Measurements from ENCODE around the gene CTNNA3.

CTNNA3 gene

GRCh38 chr10:66321723-66322665 lies 1374.0 kb downstream of the CTNNA3 start:
- no peak for FAIRE-seq

GRCh38 chr10:66318761-66319160 lies 1377.2 kb downstream of the CTNNA3 start:
- FAIRE-seq (no peak), DNase-seq (ENCODE audit: extremely low spot score, insufficient read length, low read depth) (no peak)

More at GRCh38 chr10:66321723-66322665, 1374.0 kb downstream of the CTNNA3 start:
- no peak for DNase-seq (ENCODE audit: extremely low spot score, insufficient read length, low read depth)

- DNase-seq (ENCODE audit: extremely low spot score, insufficient read length, low read depth) (no peak), FAIRE-seq (no peak)
Observed at GRCh38 chr10:66307826-66308225, 1388.2 kb downstream of the CTNNA3 start.

GRCh38 chr10:66301078-66301477 lies 1394.9 kb downstream of the CTNNA3 start:
- DNase-seq (ENCODE audit: extremely low spot score, insufficient read length, low read depth) (no peak), FAIRE-seq (no peak)

- DNase-seq (ENCODE audit: extremely low spot score, insufficient read length, low read depth) = no peak
- no peak for FAIRE-seq
Observed at GRCh38 chr10:66295602-66296001, 1400.4 kb downstream of the CTNNA3 start.

DNA sequence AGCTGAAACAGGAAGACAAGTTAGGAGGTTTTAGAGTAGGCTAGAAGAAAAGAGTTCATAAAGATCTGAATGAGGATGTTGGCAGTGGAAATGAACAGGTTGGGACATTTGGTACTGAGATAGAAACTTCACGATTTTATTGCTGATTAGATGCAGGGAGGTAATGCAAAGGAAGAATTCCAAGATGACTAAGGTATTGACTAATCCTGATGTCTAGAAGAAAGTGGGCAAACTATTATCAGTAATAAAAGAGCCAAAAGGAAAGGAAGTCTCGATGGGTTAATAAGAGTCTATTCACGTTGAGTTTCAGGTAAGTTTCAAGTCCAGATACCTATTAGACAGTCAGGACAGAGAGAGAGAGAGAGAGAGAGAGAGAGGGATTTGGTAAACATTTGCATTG lies 1401.5 kb downstream of the CTNNA3 start:
- no peak for FAIRE-seq
- no peak for DNase-seq (ENCODE audit: extremely low spot score, insufficient read length, low read depth)

GRCh38 chr10:66292922-66293321 lies 1403.1 kb downstream of the CTNNA3 start:
- DNase-seq (ENCODE audit: extremely low spot score, insufficient read length, low read depth) (no peak), FAIRE-seq (no peak)

GRCh38 chr10:66292456-66292855 lies 1403.5 kb downstream of the CTNNA3 start:
- DNase-seq (ENCODE audit: extremely low spot score, insufficient read length, low read depth) = no peak

DNA sequence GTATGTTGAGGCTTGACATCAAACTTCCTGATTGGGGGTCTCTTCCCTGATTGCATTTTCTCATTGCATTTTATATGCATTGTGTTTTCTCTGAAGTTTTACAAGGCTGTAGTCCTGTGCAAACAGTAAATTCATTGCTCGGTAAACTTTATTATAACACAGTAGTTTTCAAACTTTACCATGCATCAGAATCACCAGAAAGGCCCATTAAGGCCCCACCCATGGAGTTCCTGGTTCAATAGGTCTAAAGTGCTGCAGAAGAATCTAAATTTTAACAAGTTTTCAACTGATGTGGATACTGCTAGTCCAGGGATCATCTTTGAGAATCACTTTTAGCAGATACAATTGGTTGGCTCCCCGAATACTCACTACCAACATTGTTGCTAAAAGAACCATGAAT lies 1404.9 kb downstream of the CTNNA3 start:
- FAIRE-seq (no peak), DNase-seq (ENCODE audit: extremely low spot score, insufficient read length, low read depth) (no peak)

More at GRCh38 chr10:66292456-66292855, 1403.5 kb downstream of the CTNNA3 start:
- FAIRE-seq = no peak

GRCh38 chr10:66284621-66285020 lies 1411.4 kb downstream of the CTNNA3 start:
- FAIRE-seq (no peak), DNase-seq (ENCODE audit: extremely low spot score, insufficient read length, low read depth) (no peak)

DNA sequence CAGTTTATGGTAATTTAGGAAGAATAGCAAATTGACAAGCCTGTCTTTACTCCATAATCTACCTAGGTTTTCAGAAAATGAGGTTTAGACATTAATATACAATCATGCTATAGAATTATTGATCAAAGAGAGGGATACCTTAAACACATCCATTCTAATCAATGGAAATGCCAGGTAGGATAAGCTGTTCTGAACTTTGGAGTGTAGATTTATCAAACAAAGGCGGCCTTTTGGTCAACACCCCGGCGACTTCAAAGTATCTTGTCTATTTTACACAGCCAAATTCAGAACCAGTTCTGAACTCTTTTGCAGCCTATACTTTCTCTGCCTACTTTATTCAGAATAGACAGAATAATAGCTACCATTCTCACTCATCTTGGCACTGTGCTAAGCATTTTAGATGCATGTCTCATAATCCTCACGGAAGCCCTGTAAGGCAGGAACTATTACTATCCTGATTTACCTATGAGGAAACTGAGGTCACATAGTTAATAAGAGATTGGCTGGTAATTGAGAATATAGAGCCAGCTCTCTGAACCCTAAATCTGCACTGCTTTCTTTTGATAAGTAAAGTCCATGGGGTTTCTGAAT lies 1412.0 kb downstream of the CTNNA3 start:
- no peak for FAIRE-seq

GRCh38 chr10:66283064-66283463 lies 1412.9 kb downstream of the CTNNA3 start:
- DNase-seq (ENCODE audit: extremely low spot score, insufficient read length, low read depth) = no peak
- FAIRE-seq = no peak

More for the DNA sequence above, 1412.0 kb downstream of the CTNNA3 start:
- no peak for DNase-seq (ENCODE audit: extremely low spot score, insufficient read length, low read depth)

DNA sequence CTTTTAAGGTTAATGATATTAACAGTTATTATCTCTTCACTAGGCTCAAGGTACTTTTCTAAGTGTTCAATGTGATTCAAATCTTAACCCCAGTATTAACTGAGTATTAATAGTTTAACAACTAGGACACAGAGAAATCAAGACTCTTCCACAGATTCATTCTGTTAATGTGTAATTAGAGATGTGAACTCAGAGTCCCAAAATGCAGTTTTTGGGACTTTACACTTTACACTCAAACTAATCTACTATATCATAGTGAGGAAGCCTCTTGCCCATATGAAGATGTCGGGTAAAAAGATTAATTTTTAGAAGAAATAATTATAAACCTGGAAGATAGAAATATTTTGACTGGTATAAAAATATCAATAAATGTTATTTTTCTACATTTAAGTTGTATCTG lies 1414.7 kb downstream of the CTNNA3 start:
- DNase-seq (ENCODE audit: extremely low spot score, insufficient read length, low read depth) (no peak), FAIRE-seq (no peak)

- DNase-seq (ENCODE audit: extremely low spot score, insufficient read length, low read depth) (no peak), FAIRE-seq (no peak)
Observed at GRCh38 chr10:66277481-66277880, 1418.5 kb downstream of the CTNNA3 start.

DNA sequence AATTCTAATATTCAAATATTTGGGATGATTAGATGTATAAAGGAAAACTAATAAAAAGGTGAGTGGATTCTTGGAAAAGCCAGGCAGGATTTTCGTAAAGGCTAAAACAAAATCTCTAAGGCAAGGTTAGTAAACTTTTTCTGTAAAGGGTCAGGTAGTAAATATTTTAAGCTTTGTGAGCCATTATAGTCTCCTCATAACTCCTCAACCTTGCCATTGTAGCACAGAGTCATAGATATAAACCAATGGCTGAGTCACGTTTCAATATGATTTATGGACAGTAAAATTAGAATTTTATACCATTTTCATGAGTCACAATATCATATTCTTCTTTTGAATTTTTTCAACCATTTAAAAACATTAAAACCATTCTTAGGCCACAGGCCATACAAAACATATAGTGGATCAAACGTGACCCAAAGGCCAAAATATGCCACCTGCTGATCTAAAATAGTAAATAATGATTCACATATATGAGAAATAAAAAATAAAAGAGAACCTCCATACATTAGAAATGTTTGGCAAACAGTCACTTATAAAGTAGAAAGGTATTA lies 1422.0 kb downstream of the CTNNA3 start:
- DNase-seq (ENCODE audit: extremely low spot score, insufficient read length, low read depth) = no peak
- FAIRE-seq = no peak

DNA sequence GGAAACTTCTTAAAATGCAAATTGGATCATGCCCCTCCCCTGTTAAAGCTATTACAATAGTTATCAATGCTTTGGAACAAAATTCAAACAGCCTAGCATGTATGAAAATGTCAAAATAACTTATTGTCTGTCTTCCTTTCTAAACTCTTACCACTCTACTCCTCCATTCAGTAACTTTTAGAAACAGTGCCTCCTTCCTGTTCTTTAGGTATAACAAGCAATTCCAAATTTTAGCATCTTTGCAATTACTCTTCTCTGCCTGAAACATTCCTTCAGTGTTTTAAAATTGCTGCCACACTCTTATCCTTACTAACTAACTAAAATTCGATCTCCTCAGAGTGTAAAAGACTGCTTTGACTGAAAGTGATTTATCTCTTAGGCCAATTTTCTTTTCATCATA lies 1430.6 kb downstream of the CTNNA3 start:
- DNase-seq (ENCODE audit: extremely low spot score, insufficient read length, low read depth) (no peak), FAIRE-seq (no peak)

DNA sequence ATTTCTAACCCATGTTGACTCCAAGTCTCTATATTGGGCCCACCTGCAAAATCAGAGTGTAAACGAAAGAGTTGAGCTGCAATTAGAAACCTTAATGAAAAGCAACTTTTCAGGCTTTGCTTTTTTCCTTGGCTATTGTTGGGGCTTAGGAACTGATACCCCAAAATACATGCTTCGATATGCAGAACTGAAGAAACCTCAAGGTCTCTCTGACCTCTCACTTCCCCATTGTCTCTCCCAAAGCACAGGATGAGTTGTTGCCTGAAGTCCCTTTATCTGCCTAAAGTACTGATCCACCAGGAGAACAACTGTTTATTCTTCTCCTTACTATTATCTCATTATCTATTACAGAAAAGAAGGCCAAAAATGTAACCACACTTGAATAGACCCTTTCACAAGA lies 1436.2 kb downstream of the CTNNA3 start:
- no peak for FAIRE-seq
- DNase-seq (ENCODE audit: extremely low spot score, insufficient read length, low read depth) = no peak

GRCh38 chr10:66258693-66259092 lies 1437.3 kb downstream of the CTNNA3 start:
- DNase-seq (ENCODE audit: extremely low spot score, insufficient read length, low read depth) = no peak
- no peak for FAIRE-seq

- no peak for FAIRE-seq
- no peak for DNase-seq (ENCODE audit: extremely low spot score, insufficient read length, low read depth)
Observed at GRCh38 chr10:66257801-66258200, 1438.2 kb downstream of the CTNNA3 start.

DNA sequence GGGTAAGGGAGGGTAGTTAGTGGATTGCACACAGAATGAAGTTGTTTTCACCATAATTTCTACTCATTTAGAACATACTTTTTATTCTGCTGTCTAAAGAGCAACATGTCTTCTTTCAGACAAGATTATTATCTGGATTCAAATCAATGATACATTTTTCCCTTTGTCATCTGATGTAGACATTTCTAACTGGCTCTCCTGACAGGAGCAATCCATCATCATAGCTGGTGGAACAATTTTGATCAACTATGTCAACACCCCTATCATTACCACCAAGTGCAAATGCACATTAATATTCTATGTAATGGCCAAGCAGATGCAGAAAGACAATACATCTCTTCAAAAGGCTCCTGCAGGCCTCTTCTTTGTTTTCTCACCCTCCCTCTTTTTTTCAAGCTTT lies 1443.0 kb downstream of the CTNNA3 start:
- DNase-seq (ENCODE audit: extremely low spot score, insufficient read length, low read depth) (no peak), FAIRE-seq (no peak)

DNA sequence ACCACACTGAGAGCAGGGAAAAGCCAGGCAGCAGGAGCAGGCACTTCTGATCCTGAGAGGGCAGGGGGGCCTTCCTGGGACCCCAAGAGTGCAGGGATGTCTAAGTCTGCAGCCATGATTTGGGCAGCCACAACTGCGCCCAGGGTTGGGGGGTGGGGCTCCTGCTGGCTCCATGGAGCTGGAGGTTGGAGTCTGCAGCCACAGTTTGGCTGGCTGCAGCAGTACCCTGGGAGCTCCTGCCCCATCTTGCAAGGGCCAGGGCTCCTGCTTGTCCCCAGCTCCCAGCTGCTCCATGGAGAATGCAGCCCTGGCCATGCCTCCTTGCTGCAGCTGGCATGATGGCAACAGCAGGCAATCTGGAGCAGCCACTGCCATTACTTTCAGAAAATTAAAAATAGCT lies 1449.8 kb downstream of the CTNNA3 start:
- no peak for FAIRE-seq
- DNase-seq (ENCODE audit: extremely low spot score, insufficient read length, low read depth) = no peak
